Ureter (tissue), 1 donor: ENCODE data around the gene PANK4. TPM values are rescaled to one million over a fixed set of nuclear protein-coding genes. Genes with fewer than 3 reads are reported as not detected.
A peak's percentile ranks its signal among the peaks of the same experiment; 100 is the strongest.

Experiments
- DNase-seq: peaks from one replicate; pipeline ENCODE4 v3.0.0-alpha.2; 2020; ENCODE audit warnings: low spot score
- total RNA-seq: library from RNA; stranded (reverse); gene quantifications from one replicate; pipeline ENCODE4 v1.2.4, GENCODE V29; 2023
- donor health status: DM: yes; HTN: yes; CAD: no.

PANK4 gene
- total RNA-seq, 1 donor from 2014 or later = 29.9 TPM

DNA sequence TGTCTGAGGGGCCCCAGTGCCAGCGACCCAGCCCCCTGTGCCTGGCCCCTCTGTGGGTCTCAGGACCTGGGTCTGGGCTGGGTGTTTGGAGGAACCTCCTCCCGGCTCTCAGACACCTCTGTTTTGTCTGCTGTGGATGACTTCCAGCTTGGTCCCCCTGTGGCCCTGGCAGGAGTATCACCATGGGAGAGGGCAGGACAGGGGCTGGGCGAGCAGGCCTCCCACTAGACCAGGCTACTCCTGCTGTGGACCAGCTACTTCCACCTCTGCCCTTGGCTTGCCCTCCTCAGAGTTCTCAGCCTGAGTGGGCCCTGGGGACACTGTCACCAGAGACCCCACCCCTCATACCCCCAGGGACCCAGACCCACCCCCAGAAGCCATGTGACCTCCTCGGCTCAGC is 28.5 kb downstream of the PANK4 start:
- DNase-seq = no peak

DNA sequence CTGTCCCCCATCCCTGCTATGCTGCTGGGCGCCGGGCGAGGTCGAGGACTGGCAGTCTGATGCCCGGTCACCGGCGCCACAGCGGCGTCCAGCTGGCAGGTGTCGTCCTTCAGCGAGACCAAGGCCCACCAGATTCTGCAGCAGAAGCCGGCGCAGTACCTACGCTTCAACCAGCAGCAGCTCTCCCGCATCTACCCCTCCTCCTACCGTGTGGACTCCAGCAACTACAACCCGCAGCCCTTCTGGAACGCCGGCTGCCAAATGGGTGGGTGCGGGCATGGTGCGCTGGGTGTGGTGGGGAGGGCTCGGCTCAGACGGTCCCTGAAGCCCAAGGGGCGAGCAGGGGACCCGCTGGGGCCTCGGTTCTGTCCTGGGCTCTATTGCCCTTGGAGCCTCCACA is 29.6 kb downstream of the PANK4 start:
- DNase-seq = no peak

DNA sequence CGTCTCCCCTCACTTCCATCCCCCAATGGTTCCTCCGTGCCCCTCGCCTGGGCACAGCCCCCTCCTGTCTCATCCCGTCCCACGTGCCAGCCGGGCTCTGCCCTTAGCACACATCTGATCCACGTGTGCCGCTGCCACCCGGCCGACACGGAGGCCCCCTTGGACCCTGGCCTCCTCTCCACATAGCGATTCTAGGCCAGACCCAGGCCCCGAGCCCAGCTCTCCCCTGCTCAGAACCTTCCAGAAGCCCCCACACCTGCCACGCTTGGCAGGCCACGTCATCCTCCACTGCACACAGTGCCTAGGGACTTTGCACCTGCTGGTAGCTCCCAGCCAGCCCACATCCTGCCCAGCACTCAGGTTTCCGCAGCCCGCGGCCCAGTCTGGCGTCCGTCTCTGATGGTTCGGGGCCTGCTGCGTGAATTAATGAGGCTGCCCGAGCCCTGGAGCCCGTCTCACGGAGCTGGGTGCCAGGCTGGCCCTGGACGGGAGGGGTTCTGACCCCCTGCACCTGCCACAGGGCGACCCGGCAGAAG is 30.2 kb downstream of the PANK4 start:
- no peak for DNase-seq

DNA sequence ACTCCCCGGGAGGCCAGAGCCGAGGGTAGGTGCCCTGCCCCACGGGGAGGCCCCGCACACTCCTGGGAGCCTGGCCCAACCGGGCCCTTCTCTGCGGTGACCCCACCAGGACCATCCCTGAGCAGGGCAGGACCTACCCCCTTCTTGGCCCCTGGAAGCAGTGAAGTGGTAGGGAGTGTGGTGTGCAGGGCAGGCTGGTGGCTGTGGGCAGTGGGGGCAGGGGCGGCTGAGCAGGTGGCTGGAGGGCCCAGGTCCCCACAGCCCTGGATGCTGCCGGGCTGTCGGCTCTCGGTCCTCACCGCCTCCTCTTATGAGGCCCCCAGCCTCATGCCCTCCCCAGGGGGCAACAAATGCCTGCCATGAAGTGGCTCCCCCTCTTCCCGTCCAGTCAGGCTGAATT is 30.9 kb downstream of the PANK4 start:
- no peak for DNase-seq

DNA sequence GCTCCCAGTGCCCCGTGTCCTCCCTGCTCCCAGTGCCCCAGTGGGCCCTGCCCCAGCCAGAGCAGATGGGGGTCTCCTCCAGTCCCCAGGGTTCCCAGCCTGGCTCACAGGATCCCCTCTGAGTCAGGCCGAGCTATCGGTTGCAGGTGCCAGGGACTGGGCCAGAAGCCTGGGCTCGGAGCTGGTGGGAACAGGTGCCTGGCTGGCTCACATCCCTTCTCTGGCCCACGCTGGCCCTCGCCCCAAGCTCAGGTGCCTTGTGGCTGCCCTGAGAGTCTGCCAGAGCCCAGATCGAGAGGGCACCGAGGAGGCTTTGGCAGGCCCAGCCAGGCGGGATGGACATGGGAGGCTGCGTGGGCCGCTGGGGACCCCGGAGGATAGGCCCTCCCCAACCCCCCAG is 31.4 kb downstream of the PANK4 start:
- DNase-seq = no peak

DNA sequence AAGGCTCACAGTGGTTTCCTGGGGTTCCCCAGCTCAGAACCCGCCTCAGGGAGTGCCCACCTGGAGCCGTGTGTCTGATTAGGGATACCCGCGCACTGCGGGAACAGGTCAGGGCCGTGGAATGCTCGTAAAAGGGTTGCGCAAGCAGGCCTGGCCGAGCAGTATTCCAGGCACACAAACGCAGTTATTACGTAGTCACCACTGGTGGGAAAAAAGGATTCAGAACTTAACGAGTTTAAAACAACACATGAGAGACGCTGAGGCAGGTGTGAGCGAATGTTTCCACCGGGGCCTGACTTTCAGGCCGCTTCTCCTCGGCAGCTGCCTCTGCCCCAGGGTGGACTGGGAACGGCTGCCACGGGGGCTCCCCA is 32.1 kb downstream of the PANK4 start:
- no peak for DNase-seq

DNA sequence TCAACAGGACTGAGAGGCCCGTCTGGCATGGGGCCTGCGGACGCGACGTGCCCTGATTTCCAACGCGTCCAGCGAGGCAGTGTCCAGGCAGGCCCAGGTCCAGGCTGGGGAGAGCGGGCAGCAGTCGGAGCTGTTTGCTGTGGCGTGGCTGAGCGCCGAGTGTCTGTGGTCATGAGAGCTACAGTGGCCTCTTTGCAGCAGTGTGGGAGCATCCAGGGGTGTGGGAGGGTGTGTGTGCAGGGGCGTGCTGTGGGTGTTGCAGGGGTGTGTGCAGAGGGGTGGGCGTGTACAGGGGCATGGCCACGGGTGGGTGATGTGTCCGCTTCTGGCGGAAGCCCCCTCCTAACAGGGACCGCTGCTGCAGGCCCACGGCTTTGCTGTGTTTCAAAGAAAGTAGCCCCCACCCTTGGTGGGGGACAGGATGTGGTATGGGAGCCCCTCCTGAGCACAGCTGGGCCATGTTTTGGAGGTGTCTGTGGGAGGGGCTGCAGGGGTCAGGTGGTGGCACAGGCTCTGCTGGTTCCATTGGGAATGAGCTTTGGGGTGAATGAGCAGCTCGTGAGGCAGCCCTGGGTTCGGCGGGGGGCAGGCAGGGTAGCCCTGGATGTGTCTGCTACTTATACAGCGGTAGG is 32.6 kb downstream of the PANK4 start:
- peak; percentile 57 for DNase-seq

DNA sequence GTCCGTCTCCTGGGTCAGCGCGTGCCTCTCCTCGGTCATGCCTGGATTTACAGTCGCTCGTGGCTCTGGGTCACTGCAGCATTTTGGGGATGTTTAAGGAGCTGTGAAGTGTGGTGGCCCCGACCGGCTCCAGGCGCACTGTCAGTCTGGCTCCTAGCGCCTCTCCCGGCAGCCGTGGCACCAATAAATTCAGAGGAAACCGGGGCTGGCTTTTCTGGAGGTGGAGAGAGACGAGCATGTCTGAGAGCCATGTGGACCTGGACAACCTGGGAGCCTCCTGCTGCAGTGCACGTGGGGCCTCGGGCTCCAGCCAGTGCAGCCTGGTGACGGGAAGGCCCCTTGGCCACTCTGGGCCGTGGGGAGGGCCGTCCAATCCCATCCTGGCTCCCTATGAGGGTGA is 33.2 kb downstream of the PANK4 start:
- DNase-seq = no peak

DNA sequence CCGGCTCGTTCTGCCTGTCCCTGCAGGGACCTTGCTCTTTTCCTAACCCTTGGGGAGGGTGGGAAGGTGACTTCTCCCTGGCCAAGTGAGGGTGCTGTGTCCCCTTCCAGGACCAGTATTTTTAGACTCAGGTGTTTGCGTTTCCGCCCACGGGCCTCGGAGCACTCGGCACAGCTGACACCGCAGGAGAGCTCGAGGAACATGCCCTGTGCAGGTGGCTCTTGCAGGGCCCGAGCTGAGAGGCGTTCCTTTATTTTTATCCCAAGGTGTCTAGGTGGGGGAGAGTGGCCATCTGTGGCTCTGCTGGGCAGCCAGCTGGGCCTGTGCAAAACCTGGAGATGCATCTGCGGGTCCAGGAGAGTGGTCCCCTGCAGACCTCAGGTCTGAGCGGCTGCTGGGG is 34.3 kb downstream of the PANK4 start:
- DNase-seq = no peak

DNA sequence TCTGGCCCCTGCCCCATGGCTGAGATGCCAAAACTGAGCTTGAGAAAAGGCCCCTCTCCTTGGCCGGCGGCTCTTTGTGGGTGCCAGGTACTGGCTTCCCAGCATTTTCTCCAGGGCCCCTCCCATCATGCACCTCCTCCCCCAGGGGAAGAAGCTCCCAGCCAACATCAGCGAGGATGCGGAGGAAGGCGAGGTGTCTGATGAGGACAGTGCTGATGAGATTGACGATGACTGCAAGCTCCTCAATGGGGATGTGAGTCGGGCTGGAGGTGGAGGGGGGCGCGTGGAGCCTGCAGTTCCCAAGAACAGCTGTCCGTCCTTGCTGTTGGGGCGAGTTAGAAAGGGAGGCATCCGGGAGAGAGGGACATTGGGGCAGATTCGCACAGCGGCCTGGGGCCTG is 36.8 kb downstream of the PANK4 start:
- no peak for DNase-seq

DNA sequence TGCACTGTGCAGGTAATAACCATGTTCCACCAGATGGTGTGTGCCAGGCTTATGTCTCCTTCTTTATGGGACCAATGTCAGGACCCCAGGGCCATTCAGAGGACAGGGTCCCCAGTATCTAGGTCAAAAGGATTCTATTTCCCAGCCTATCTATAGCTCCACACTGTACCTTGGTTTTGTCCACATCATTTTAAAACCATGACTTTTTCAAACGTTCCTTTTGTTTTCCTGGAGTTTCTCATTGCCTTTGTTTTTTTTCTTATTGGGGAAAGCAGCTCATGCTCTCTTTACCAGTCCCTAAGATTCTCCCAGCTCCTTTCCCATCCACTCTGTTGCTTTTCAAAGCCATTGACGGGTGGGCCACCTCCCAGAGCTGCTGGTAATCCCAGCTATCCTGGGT is 37.7 kb downstream of the PANK4 start:
- no peak for DNase-seq

DNA sequence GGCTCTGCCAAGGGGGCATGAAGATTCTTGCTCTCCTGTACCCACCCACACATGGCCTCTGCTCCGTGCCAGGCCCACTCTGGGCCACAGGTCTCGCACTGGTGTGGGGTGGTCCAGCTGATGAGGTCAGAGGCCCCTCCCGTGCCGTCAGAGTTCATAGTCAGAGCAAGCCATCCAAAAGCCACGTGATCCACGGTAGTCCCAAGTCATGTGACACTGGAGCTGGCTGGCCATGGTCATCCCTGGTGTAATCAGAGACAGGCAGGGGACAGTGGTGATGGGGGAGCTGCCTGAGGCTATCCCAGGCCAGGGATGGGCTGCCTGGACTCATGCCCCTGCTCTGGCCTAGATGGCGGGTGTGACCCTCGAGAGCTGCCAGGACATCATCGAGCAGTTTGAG is 39.8 kb downstream of the PANK4 start:
- DNase-seq = no peak

DNA sequence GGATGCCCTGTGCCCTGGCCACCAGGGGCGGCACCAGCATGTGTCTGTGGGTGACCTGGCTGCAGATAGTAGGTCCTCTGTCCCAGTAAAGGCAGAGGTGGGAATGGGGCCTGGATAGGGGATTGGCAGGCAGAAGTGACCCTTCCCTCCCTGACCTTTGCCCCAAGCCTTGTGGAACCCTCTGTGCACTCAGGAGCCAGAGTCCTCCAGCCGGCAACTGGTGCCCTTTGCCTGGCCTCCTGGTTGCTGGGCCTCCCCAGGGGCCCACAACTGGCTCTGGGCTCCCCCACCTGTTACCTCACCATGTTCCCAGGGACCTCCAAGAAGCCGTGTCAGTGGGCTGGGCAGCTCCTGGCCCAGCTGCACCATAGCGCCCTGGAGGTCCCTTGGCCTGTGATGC is 40.4 kb downstream of the PANK4 start:
- no peak for DNase-seq

DNA sequence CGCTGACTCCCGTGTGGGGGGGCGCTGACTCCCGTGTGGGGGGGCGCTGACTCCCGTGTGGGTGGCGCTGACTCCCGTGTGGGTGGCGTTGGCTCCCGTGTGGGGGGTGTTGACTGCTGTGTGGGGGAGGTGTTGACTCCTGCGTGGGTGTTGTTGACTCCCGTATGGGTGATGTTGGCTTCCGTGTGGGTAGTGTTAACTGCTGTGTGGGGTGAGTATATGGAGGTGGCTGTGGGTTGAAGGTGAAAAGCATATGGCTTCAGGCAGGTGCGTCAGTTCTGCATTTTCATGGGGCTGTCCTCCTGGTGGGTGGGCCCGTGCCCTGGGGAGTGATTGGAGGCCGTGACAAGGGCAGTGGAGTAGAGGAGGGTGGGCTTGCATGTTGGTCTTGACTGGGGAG is 42.4 kb downstream of the PANK4 start:
- DNase-seq = no peak

DNA sequence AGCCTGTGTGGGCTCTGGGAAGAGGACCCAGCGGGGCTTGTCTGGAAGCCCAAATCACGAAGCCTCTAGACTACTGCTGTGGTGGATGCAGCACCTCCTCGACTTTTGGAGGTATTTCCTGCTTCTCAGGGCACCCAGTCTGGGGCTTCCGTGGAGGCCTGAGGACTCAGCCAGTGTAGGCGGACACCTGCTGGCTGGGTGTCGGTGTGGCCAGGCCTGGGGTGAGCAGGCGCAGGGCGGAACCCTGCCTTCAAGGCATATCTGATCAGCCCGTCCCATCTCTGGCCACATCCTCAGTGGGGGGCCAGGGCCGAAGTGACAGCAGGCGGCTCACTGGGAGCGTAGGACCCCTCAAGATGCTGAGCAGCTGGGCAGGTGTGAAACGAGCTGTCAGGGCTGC is 43.4 kb downstream of the PANK4 start:
- no peak for DNase-seq

DNA sequence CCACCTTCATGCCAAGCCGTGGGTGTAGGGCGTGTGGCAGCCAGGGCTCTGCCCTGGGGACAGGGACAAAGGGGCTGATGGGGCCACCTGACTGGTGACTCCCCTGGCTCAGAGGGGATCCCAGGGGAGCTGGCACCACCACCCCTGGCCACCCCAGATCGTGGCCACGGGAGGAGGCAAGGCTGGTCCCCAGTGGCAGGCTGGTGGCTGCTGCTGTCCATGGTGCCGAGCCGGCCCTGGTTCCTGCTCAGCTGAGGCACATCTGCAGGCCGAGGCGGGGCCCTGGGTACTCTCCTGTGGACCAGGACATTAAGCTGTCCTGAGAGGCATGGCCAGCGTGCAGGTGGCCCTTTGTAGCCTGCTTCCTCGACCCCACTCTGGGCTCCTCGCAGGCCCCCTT is 43.8 kb downstream of the PANK4 start:
- DNase-seq = no peak

DNA sequence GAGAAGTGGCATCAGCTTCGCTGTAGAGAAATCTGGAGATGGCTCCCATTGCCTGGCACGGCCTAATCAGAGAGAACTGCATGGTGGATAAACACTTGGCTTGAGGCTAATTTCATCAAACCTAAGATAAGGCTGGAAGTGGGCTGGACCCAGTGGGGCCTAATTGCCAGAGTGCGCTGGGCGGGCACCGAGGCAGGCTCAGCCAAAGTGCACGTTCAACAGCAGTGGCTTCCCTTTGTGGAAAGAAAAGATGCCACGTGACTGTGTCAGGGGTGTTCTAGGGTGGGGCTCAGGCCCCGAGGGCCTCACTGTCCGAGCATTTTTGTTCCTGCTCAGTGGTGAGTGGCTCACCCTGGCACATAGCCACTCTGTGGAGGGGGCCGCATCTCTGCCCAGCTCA is 44.5 kb downstream of the PANK4 start:
- DNase-seq = peak; percentile 62

DNA sequence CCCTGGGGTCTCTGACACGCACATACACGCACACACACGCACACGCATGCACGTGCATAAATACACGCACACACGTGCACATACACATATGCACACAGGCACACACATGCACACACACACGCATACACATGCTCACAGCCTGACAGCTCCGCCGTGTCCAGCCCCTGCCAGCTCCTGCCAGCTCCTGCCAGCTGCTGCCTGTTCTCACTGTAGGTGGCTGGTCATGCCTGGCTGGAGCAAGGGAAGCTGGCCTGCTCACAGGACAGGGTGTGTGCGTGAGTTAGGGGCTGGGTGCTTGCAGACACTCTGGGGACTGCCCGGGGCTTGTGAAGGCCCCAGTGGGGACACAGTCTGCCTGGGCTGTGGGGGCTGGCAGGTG is 45.4 kb downstream of the PANK4 start:
- no peak for DNase-seq

DNA sequence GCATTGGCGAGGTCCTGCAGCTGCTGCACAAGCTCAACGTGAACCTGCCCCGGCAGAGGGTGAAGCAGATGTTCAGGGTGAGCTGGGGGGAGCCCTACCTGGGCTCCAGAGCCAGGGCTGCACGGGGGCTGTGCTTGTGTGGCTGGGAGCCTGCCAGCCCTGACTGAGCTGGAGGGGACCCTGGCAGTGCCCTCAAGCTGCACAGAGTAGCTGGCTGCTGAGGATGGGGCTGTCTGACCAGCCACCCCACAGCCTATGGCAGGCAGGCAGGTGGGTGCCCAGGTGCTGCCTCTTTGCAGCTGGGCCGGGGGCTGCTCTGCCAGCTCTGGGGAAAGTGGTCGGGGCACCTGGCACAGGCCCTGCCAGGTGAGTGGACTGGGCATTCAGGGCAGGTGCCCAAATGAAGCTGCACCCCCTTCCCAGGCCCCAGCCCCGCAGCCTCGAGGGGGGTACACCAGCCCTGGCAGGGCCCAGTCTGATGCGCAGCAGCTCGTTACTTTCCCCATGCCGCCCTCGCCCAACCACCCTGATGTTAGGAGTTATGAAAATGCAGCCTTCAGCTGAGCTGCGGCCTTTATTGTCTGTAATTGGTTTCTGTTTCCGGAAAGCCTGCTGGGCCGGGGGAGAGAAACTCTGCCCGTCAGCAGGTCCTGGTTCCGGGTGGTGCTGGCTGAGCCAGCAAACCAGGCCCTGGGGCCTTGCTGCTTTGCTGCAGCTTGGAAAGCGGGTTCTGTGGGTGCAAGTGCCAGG is 46.0 kb downstream of the PANK4 start:
- DNase-seq = no peak

DNA sequence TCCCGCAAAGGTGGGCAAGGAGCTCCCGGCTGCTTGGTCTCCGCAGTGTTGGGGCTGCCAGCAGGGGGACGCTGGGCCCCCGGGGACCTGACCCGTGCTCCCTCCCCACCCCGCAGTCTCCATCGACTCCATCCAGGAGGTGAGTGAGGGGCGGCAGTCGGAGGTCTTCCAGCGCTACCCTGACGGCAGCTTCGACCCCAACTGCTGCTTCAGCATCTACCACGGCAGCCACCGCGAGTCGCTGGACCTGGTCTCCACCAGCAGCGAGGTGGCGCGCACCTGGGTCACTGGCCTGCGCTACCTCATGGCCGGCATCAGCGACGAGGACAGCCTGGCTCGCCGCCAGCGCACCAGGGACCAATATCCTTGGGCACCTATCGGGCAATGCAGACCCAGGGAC is 46.8 kb downstream of the PANK4 start:
- DNase-seq = no peak

DNA sequence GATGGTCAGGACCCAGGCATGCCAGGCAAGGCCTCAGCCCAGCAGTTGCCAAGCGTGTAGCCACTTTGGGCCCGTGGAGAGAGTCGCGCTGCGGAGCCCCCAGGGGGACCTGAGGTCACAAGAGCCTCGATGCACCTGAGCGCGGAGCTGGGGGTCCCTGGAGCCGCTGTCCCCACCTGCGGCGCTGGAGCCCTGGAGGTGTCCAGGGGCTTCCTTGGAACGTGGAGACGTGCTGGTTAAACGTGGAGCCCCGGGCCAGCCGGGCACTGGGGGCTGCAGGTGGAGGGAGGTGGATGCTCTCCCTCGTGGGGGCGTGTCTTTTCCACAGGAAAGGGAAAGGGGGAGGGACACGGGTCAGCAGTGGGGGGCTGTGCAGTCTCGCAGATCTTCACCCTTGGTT is 47.2 kb downstream of the PANK4 start:
- DNase-seq = no peak

DNA sequence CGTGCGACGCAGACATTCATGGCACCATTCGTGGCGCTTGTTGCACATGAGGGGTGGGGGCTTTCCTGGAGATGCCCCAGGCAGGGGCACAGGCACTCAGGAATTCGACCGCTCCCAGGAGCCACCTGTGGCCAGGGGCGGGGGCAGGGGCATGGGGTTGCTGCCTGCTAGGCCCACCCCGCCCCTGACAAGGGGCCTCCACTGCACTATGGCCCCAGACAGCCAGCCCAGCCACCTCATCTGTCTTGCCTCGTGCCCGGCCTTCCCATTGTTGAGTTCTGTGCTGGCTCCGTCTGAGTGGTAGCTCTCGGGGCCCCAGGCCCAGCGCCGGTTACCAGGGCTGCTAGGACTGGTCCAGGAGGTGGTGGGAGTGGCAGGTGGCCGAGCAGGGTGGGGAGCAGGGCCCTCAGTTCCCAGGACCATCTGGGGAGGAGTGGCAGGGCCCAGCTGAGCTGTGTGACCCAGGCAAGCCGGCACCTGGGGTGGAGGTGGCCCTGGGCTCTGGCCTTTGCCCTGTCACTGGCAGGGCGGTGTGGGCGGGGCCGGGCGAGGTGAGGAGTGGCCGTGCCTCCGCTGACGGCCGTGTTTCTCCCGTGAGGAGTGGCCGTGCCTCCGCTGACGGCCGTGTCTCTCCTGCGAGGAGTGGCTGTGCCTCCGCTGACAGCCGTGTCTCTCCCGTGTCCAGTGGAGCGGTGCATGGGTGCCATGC is 48.5 kb downstream of the PANK4 start:
- DNase-seq = no peak

DNA sequence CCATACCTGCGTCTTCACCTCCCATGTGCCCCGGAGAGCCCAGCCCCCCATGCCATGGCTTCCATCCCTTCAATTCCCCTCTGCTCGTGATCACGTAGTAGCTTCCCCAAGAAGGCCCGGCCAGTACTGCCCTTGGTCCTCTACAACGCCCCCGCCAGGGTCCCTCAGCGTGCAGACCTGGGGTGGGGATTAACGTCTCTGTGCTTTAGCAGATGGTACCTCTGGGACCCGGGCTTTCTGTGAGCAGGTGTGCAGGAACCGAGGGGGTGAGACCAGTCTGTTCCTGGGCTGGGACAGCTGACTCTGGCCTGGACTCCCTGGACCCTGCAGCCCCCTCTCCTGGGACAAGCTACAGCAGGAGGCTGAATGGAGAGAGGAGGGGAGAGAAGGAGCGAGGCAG is 49.1 kb downstream of the PANK4 start:
- DNase-seq = no peak
